Effector memory CD4-positive, alpha-beta T cell (primary cell): ENCODE results near the gene B4GALNT3.

Experiments
- DNase-seq, 3 donors: peaks; one replicate each; pipeline ENCODE4 v3.0.0-alpha.2; 2020
- H3K27ac ChIP-seq: 2 replicates; pipeline ENCODE4 v1.7.0; 2013; ENCODE audit warnings: mild to moderate bottlenecking, low read length, moderate library complexity; ENCODE audit not compliant: insufficient read depth, poor library complexity, severe bottlenecking
- H3K27me3 ChIP-seq: replicated peaks from 2 replicates; pipeline ENCODE4 v1.7.0; 2013; ENCODE audit warnings: mild to moderate bottlenecking, low read length; ENCODE audit not compliant: insufficient read depth, control insufficient read depth, poor library complexity, severe bottlenecking
- H3K36me3 ChIP-seq: 2 replicates; pipeline ENCODE4 v1.7.0; 2013; ENCODE audit warnings: mild to moderate bottlenecking, low read length, moderate library complexity; ENCODE audit not compliant: control insufficient read depth, insufficient read depth
- H3K4me1 ChIP-seq: 2 replicates; pipeline ENCODE4 v1.7.0; 2013; ENCODE audit warnings: low read length, mild to moderate bottlenecking; ENCODE audit not compliant: control insufficient read depth, insufficient read depth, poor library complexity, severe bottlenecking
- H3K4me3 ChIP-seq: 2 replicates; pipeline ENCODE4 v1.7.0; 2013; ENCODE audit warnings: low read length, low read depth, mild to moderate bottlenecking; ENCODE audit not compliant: insufficient read depth, poor library complexity, severe bottlenecking
- H3K9me3 ChIP-seq: 2 replicates; pipeline ENCODE4 v1.7.0; 2013; ENCODE audit warnings: mild to moderate bottlenecking, low read length, moderate library complexity; ENCODE audit not compliant: control insufficient read depth

Gene B4GALNT3

GRCh38 chr12:587132-588023 is 127.6 kb downstream of the B4GALNT3 start:
- no peak for DNase-seq
- H3K27me3 ChIP-seq: no peaks in the 10 kb centered on the region
- no peaks in the 10 kb centered on the region for H3K36me3 ChIP-seq
- H3K4me3 ChIP-seq: no peak overlapping the region
- H3K4me1 ChIP-seq: no peaks in the 10 kb centered on the region
- no peaks in the 10 kb centered on the region for H3K9me3 ChIP-seq
- H3K27ac ChIP-seq: no peak overlapping the region

GRCh38 chr12:588024-588322 is 128.2 kb downstream of the B4GALNT3 start:
- no peaks in the 10 kb centered on the region for H3K27me3 ChIP-seq
- no peaks in the 10 kb centered on the region for H3K36me3 ChIP-seq
- H3K4me1 ChIP-seq: no peaks in the 10 kb centered on the region
- no peaks in the 10 kb centered on the region for H3K9me3 ChIP-seq
- DNase-seq: no peak
- H3K4me3 ChIP-seq: no peak overlapping the region
- no peak overlapping the region for H3K27ac ChIP-seq

GRCh38 chr12:588646-589045 is 128.9 kb downstream of the B4GALNT3 start:
- H3K27me3 ChIP-seq: no peaks in the 10 kb centered on the region
- no peaks in the 10 kb centered on the region for H3K36me3 ChIP-seq
- DNase-seq: no peak
- no peaks in the 10 kb centered on the region for H3K9me3 ChIP-seq
- H3K4me1 ChIP-seq: no peaks in the 10 kb centered on the region
- H3K27ac ChIP-seq: no peak overlapping the region
- no peak overlapping the region for H3K4me3 ChIP-seq

GRCh38 chr12:590206-590750 is 130.5 kb downstream of the B4GALNT3 start:
- Histone ChIP-seq H3K27me3 (no peaks in the 10 kb centered on the region), H3K27ac (no peak overlapping the region)

GRCh38 chr12:591167-592023 is 131.7 kb downstream of the B4GALNT3 start:
- Histone ChIP-seq H3K4me1 (no peaks in the 10 kb centered on the region), H3K27me3 (no peaks in the 10 kb centered on the region), H3K9me3 (no peaks in the 10 kb centered on the region), H3K36me3 (no peaks in the 10 kb centered on the region), H3K27ac (no peak overlapping the region), H3K4me3 (no peak overlapping the region)
- no peak for DNase-seq

More at GRCh38 chr12:590206-590750, 130.5 kb downstream of the B4GALNT3 start:
- DNase-seq: no peak
- Histone ChIP-seq H3K9me3 (no peaks in the 10 kb centered on the region), H3K4me3 (no peak overlapping the region), H3K36me3 (no peaks in the 10 kb centered on the region), H3K4me1 (no peaks in the 10 kb centered on the region)

GRCh38 chr12:592024-592505 is 132.3 kb downstream of the B4GALNT3 start:
- H3K36me3 ChIP-seq: no peaks in the 10 kb centered on the region
- no peak overlapping the region for H3K4me3 ChIP-seq
- no peaks in the 10 kb centered on the region for H3K27me3 ChIP-seq
- H3K27ac ChIP-seq: no peak overlapping the region
- no peaks in the 10 kb centered on the region for H3K4me1 ChIP-seq
- H3K9me3 ChIP-seq: no peaks in the 10 kb centered on the region
- no peak for DNase-seq

GRCh38 chr12:593396-594270 is 133.9 kb downstream of the B4GALNT3 start:
- Histone ChIP-seq H3K4me3 (no peak overlapping the region), H3K9me3 (no peaks in the 10 kb centered on the region), H3K27ac (no peak overlapping the region), H3K27me3 (no peaks in the 10 kb centered on the region), H3K36me3 (no peaks in the 10 kb centered on the region), H3K4me1 (no peaks in the 10 kb centered on the region)
- DNase-seq: no peak

GRCh38 chr12:597926-598568 is 138.3 kb downstream of the B4GALNT3 start:
- Histone ChIP-seq H3K27ac (no peak overlapping the region), H3K36me3 (no peaks in the 10 kb centered on the region), H3K27me3 (no peaks in the 10 kb centered on the region), H3K9me3 (no peaks in the 10 kb centered on the region), H3K4me1 (no peaks in the 10 kb centered on the region), H3K4me3 (no peak overlapping the region)
- DNase-seq: no peak

- Histone ChIP-seq H3K27me3 (no peaks in the 10 kb centered on the region), H3K27ac (no peak overlapping the region), H3K4me1 (no peaks in the 10 kb centered on the region), H3K9me3 (no peaks in the 10 kb centered on the region), H3K4me3 (no peak overlapping the region), H3K36me3 (no peaks in the 10 kb centered on the region)
- no peak for DNase-seq
Measured at GRCh38 chr12:599756-600155, 140.0 kb downstream of the B4GALNT3 start.
